Common myeloid progenitor, CD34-positive (primary cell): Measurements from ENCODE around the gene CARD8.
A peak's percentile ranks its signal among the peaks of the same experiment; 100 is the strongest.
"Not testable (repeated sequence)": the region's sequence is repeated elsewhere in the genome, so short reads cannot be mapped to it uniquely, and the experiment has no call there.

Experiments
- CTCF ChIA-PET: fragments of 350-600 bp; sonication (Branson Sonifier 250); formaldehyde crosslinking; loops from one replicate; lab custom pipeline; 2021; ENCODE audit warnings: antibody characterized with exemption; lab: Charles Lee
- POLR2A ChIA-PET: fragments of 350-600 bp; sonication (Branson Sonifier 250); formaldehyde crosslinking; loops from one replicate; lab custom pipeline; 2021; ENCODE audit warnings: antibody characterized with exemption; lab: Charles Lee
- DNase-seq, 3 donors: peaks; one replicate each; pipeline versions ENCODE4 v3.0.0 to v3.0.0-alpha.2; 2013
- H3K27ac ChIP-seq, 2 experiments: 1 replicate in 1 of 2; 2 replicates in 1 of 2; pipeline ENCODE4 v1.7.0; 2013; ENCODE audit warnings: inconsistent platforms in 2 of 2, low read length in 2 of 2, mild to moderate bottlenecking in 2 of 2, low read depth in 1 of 2, moderate library complexity in 1 of 2; ENCODE audit not compliant: severe bottlenecking in 2 of 2, insufficient read depth in 1 of 2, poor library complexity in 1 of 2
- H3K27me3 ChIP-seq, 5 experiments: replicated peaks in 2 of 5; 1 replicate in 3 of 5; 2 replicates in 2 of 5; pipeline versions ENCODE4 v1.6.1 to v1.7.0; 2013; ENCODE audit warnings: low read length in 4 of 5, mild to moderate bottlenecking in 2 of 5, moderate library complexity in 2 of 5, inconsistent platforms in 1 of 5; ENCODE audit not compliant: insufficient read depth in 5 of 5, control insufficient read depth in 4 of 5
- H3K36me3 ChIP-seq, 4 experiments: 1 replicate in 2 of 4; 2 replicates in 2 of 4; pipeline versions ENCODE4 v1.6.1 to v1.7.0; 2013; ENCODE audit warnings: low read length in 3 of 4, control low read depth in 1 of 4, mild to moderate bottlenecking in 1 of 4; ENCODE audit not compliant: control insufficient read depth in 4 of 4, insufficient read depth in 4 of 4
- H3K4me1 ChIP-seq, 4 experiments: 1 replicate in 3 of 4; 2 replicates in 1 of 4; pipeline versions ENCODE4 v1.6.1 to v1.7.1; 2013; ENCODE audit warnings: low read length in 3 of 4, mild to moderate bottlenecking in 3 of 4, control low read depth in 1 of 4, inconsistent platforms in 1 of 4, moderate library complexity in 1 of 4; ENCODE audit not compliant: control insufficient read depth in 4 of 4, insufficient read depth in 4 of 4; ENCODE audit errors: control extremely low read depth in 1 of 4
- H3K4me3 ChIP-seq, 7 experiments: 1 replicate in 4 of 7; 2 replicates in 3 of 7; pipeline versions ENCODE4 v1.5.1 to v1.7.0; 2013; ENCODE audit warnings: mild to moderate bottlenecking in 7 of 7, low read length in 6 of 7, moderate library complexity in 6 of 7, inconsistent platforms in 2 of 7, low read depth in 2 of 7, control low read depth in 1 of 7; ENCODE audit not compliant: insufficient read depth in 4 of 7, control insufficient read depth in 1 of 7; ENCODE audit errors: extremely low read depth in 1 of 7
- H3K9me3 ChIP-seq, 5 experiments: 1 replicate in 4 of 5; 2 replicates in 1 of 5; pipeline versions ENCODE4 v1.6.1 to v1.7.1; 2013; ENCODE audit warnings: low read length in 4 of 5, mild to moderate bottlenecking in 2 of 5, inconsistent platforms in 1 of 5, low read depth in 1 of 5, moderate library complexity in 1 of 5; ENCODE audit not compliant: control insufficient read depth in 4 of 5, insufficient read depth in 2 of 5; ENCODE audit errors: control extremely low read depth in 1 of 5
- WGBS: methylation state at CpG from one replicate; pipeline ENCODE4 v1.1.5; 2013; ENCODE audit not compliant: insufficient coverage; 5-methylcytosine and 5-hydroxymethylcytosine counted together

Gene CARD8

DNA sequence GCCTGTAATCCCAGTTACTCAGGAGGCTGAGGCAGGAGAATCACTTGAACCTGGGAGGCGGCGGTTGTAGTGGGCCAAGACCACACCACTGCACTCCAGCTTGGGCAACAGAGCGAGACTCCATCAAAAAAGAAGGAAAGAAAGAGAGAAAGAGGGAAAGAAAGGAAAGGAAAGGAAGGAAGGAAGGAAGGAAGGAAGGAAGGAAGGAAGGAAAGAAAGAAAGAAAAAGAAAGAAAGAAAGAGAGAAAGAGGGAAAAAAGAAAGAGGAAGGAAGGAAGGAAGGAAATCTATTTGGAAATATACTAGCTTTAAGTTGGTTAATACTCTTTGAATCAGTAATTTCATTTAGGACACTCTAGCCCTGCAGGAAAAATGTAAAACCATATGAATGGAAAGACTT lies 34.9 kb downstream of the CARD8 start:
- POLR2A ChIA-PET, H3K4me3 ChIP-seq, H3K9me3 ChIP-seq, DNase-seq, CTCF ChIA-PET, H3K27me3 ChIP-seq, H3K27ac ChIP-seq, H3K4me1 ChIP-seq: not testable (repeated sequence)
- peaks cover 23 to 79% (median 44%) of the 10 kb centered on the region in 4 experiments for H3K36me3 ChIP-seq
- no CpG with 5 or more reads among the region's 3 CpGs for WGBS

- ChIA-PET CTCF (interaction anchor here (1.4 to 1.6 kb wide), 2 partner anchors 15 to 42 kb away, joined by 3 to 5 read pairs; no protein-coding TSS in a partner anchor), POLR2A (no interaction called here)
- Histone ChIP-seq H3K36me3 (peaks cover 26 to 84% (median 46%) of the 10 kb centered on the region in 4 experiments), H3K27ac (no peak overlapping the region), H3K9me3 (no peaks in the 10 kb centered on the region), H3K27me3 (no peaks in the 10 kb centered on the region), H3K4me3 (no peak overlapping the region), H3K4me1 (no peaks in the 10 kb centered on the region)
- no peak for DNase-seq
- 90% methylated on average over 5 of the region's 6 CpGs for WGBS
These were observed 36.7 kb downstream of the CARD8 start for GRCh38 chr19:48218997-48219396.

GRCh38 chr19:48216933-48217332 lies 38.8 kb downstream of the CARD8 start:
- H3K27ac ChIP-seq, result no peak overlapping the region
- POLR2A ChIA-PET, result interaction anchor here (0.7 kb wide), 1 partner anchor 36 kb away, joined by 3 read pairs; no protein-coding TSS in a partner anchor
- H3K4me1 ChIP-seq, result no peaks in the 10 kb centered on the region
- H3K27me3 ChIP-seq, result no peaks in the 10 kb centered on the region
- no peak overlapping the region for H3K4me3 ChIP-seq
- CTCF ChIA-PET, result interaction anchor here (0.5 kb wide), 1 partner anchor 77 kb away, joined by 4 read pairs; no protein-coding TSS in a partner anchor
- WGBS, result 89% methylated on average over 13 of the region's 14 CpGs
- peaks cover 29 to 86% (median 53%) of the 10 kb centered on the region in 4 experiments for H3K36me3 ChIP-seq
- DNase-seq, result no peak
- no peaks in the 10 kb centered on the region for H3K9me3 ChIP-seq

DNA sequence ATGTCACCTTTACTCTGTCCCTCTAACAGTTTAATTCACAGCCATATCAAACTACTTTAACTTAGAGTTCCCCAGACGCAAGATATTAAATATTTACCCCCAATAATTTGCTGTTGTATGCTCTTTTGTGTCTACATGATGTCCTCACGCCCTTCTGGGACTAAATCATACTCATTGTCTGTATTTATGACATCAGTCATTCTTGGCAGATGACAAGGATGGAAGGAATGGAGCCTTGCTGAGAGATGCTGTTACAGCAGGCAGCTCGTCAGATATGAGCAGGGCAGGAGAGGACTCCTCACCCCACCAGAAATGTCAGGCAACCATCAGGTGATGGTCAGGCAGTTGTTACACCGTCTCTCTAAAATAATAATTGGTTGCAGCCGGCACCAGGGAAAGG lies 41.8 kb downstream of the CARD8 start:
- CTCF ChIA-PET, result interaction anchor here (1.4 kb wide), 1 partner anchor 9 kb away, joined by 6 read pairs; no protein-coding TSS in a partner anchor

GRCh38 chr19:48210005-48210404 lies 45.7 kb downstream of the CARD8 start:
- CTCF ChIA-PET, result no interaction called here
- Histone ChIP-seq H3K4me1 (peaks cover 0 to 7% (median under 1%) of the 10 kb centered on the region in 4 experiments), H3K9me3 (no peaks in the 10 kb centered on the region), H3K4me3 (no peak overlapping the region), H3K27ac (peak overlapping the region in 1 of 2 experiments; percentile 19), H3K27me3 (no peaks in the 10 kb centered on the region), H3K36me3 (peaks cover 15 to 45% (median 30%) of the 10 kb centered on the region in 4 experiments)
- no CpG with 5 or more reads among the region's 3 CpGs for WGBS
- no peak for DNase-seq
- POLR2A ChIA-PET, result no interaction called here

More for the DNA sequence above, 41.8 kb downstream of the CARD8 start:
- H3K9me3 ChIP-seq, result no peaks in the 10 kb centered on the region
- H3K27me3 ChIP-seq, result no peaks in the 10 kb centered on the region
- H3K36me3 ChIP-seq, result peaks cover 21 to 80% (median 49%) of the 10 kb centered on the region in 4 experiments
- POLR2A ChIA-PET, result no interaction called here
- 100% methylated on average over 3 of the region's 5 CpGs for WGBS
- no peak for DNase-seq
- no peaks in the 10 kb centered on the region for H3K4me1 ChIP-seq
- H3K4me3 ChIP-seq, result no peak overlapping the region
- no peak overlapping the region for H3K27ac ChIP-seq

GRCh38 chr19:48206397-48207093 lies 49.2 kb downstream of the CARD8 start:
- Histone ChIP-seq H3K27ac (peak overlapping the region in 1 of 2 experiments; percentile 11), H3K4me1 (peaks cover 13 to 30% (median 20%) of the 10 kb centered on the region in 4 experiments), H3K36me3 (peaks cover 2 to 20% (median 8%) of the 10 kb centered on the region in 4 experiments), H3K27me3 (no peaks in the 10 kb centered on the region), H3K4me3 (no peak overlapping the region), H3K9me3 (no peaks in the 10 kb centered on the region)
- POLR2A ChIA-PET, result no interaction called here
- peak in 2 of 3 donors; percentile 31 to 44 for DNase-seq
- CTCF ChIA-PET, result no interaction called here
- WGBS, result 92% methylated on average over 4 of the region's 9 CpGs
